IMR-90 (cell line): Measurements from ENCODE around the gene SNX11.

ENCODE experiments used
- BHLHE40 ChIP-seq: fragments of 150-350 bp; IDR thresholded peaks from 2 replicates; pipeline ENCODE4 v1.6.1; 2016; ENCODE audit warnings: mild to moderate bottlenecking, low read depth, low read length
- CEBPB ChIP-seq: IDR thresholded peaks from 2 replicates; pipeline ENCODE4 v1.6.1; 2012; ENCODE audit warnings: low read depth, low read length, improper control_type of control experiment
- CHD1 ChIP-seq: IDR thresholded peaks from 2 replicates; pipeline ENCODE4 v1.6.1; 2012; ENCODE audit warnings: low read depth, low read length, improper control_type of control experiment
- FOS ChIP-seq: fragments of 150-350 bp; IDR thresholded peaks from 2 replicates; pipeline ENCODE4 v1.6.1; 2016; ENCODE audit warnings: low read depth, low read length
- MAFK ChIP-seq: IDR thresholded peaks from 2 replicates; pipeline ENCODE4 v1.6.1; 2012; ENCODE audit warnings: low read depth, low read length, improper control_type of control experiment
- MXI1 ChIP-seq: IDR thresholded peaks from 2 replicates; pipeline ENCODE4 v1.6.1; 2012; ENCODE audit warnings: low read depth, mild to moderate bottlenecking, low read length, moderate library complexity, borderline replicate concordance
- POLR2A ChIP-seq: IDR thresholded peaks from 2 replicates; pipeline ENCODE4 v1.6.1; 2012; ENCODE audit warnings: mild to moderate bottlenecking, low read depth, low read length
- RAD21 ChIP-seq: IDR thresholded peaks from 2 replicates; pipeline ENCODE4 v1.6.1; 2012; ENCODE audit warnings: low read length, improper control_type of control experiment
- RCOR1 ChIP-seq: IDR thresholded peaks from 2 replicates; pipeline ENCODE4 v1.6.1; 2012; ENCODE audit warnings: mild to moderate bottlenecking, low read length, improper control_type of control experiment; ENCODE audit not compliant: insufficient replicate concordance
- RFX5 ChIP-seq: IDR thresholded peaks from 2 replicates; pipeline ENCODE4 v1.8.0; 2012; ENCODE audit warnings: low read depth, mild to moderate bottlenecking, low read length, moderate library complexity
- SMC3 ChIP-seq: fragments of 150-350 bp; IDR thresholded peaks from 2 replicates; pipeline ENCODE4 v1.6.1; 2016; ENCODE audit warnings: low read depth, mild to moderate bottlenecking, antibody characterized with exemption, low read length, moderate library complexity
- TF ChIP-seq, protein P1 (sequence below): conservative IDR thresholded peaks from 2 replicates; pipeline ENCODE4 v1.5.1; 2012; ENCODE audit warnings: mild to moderate bottlenecking, low read depth, low read length, improper control_type of control experiment
- TF ChIP-seq, protein P2 (sequence below): fragments of 150-350 bp; IDR thresholded peaks from 2 replicates; pipeline ENCODE4 v1.6.1; 2017; ENCODE audit warnings: mild to moderate bottlenecking, antibody characterized with exemption, low read length, low read depth

DNA sequence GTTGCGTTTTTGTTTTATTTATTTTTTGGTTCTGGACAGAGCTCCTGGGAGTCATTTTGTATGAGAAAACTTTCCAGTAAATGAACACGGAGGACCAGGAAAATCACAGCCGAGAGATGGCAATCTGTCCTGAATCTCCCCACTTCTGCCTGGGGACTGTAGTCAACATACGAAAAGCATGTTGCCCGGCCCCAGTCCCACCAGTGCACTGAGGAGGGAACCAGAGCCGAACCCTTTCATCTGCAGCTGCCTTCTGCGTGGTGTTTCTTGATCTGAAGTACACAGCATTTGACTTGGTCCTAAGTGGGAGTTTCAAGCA lies 18.9 kb downstream of the SNX11 start:
- TF ChIP-seq POLR2A (no peak), BHLHE40 (no peak), CEBPB (no peak), FOS (no peak), RAD21 (no peak), CHD1 (no peak), MXI1 (no peak), RFX5 (no peak), SMC3 (no peak), MAFK (no peak), RCOR1 (no peak)
- TF ChIP-seq, protein P1, sequence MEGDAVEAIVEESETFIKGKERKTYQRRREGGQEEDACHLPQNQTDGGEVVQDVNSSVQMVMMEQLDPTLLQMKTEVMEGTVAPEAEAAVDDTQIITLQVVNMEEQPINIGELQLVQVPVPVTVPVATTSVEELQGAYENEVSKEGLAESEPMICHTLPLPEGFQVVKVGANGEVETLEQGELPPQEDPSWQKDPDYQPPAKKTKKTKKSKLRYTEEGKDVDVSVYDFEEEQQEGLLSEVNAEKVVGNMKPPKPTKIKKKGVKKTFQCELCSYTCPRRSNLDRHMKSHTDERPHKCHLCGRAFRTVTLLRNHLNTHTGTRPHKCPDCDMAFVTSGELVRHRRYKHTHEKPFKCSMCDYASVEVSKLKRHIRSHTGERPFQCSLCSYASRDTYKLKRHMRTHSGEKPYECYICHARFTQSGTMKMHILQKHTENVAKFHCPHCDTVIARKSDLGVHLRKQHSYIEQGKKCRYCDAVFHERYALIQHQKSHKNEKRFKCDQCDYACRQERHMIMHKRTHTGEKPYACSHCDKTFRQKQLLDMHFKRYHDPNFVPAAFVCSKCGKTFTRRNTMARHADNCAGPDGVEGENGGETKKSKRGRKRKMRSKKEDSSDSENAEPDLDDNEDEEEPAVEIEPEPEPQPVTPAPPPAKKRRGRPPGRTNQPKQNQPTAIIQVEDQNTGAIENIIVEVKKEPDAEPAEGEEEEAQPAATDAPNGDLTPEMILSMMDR: no peak
- TF ChIP-seq, protein P2, sequence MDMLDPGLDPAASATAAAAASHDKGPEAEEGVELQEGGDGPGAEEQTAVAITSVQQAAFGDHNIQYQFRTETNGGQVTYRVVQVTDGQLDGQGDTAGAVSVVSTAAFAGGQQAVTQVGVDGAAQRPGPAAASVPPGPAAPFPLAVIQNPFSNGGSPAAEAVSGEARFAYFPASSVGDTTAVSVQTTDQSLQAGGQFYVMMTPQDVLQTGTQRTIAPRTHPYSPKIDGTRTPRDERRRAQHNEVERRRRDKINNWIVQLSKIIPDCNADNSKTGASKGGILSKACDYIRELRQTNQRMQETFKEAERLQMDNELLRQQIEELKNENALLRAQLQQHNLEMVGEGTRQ: no peak
